Hematopoietic multipotent progenitor cell treated with erythropoietin and hydrocortisone succinate and interleukin-3 and kit ligand, for 17 days (in vitro differentiated cells): ENCODE results near the gene SLC49A3.
"Not testable (repeated sequence)": the region's sequence is repeated elsewhere in the genome, so short reads cannot be mapped to it uniquely, and the experiment has no call there.

Experiments
- DNase-seq: peaks from one replicate; pipeline ENCODE4 v3.0.0-alpha.2; 2015; ENCODE audit warnings: low spot score

The SLC49A3 gene

GRCh38 chr4:680928-681645, 7.9 kb downstream of the SLC49A3 start:
- DNase-seq = no peak

GRCh38 chr4:680551-680927, 8.4 kb downstream of the SLC49A3 start:
- no peak for DNase-seq

DNA sequence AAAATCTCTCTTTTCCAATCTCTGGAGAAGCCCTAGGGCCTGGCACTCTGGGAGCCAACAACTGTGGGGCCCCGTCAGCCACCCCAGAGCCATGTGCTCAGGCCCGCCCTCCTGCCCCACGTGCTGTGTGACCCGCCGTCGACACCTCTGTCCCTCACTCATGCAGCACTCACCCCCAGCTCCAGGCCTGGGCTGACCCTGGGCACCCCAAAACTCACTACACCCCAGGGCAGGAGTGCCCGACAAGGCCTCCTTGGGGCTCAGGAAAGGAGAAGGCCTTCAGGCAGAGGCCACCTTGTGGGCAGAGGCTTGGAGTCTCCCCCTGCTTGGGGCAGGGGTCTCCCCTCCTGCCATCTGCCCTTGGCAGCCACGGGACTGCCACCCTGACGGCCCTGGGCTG, 8.9 kb downstream of the SLC49A3 start:
- no peak for DNase-seq

GRCh38 chr4:679629-680028, 9.3 kb downstream of the SLC49A3 start:
- DNase-seq = no peak

GRCh38 chr4:679104-679481, 9.9 kb downstream of the SLC49A3 start:
- no peak for DNase-seq

GRCh38 chr4:678331-679103, 10.4 kb downstream of the SLC49A3 start:
- DNase-seq = no peak

- DNase-seq = no peak
Observed at GRCh38 chr4:677431-678293, 11.3 kb downstream of the SLC49A3 start.

- no peak for DNase-seq
Observed at GRCh38 chr4:676871-677235, 12.1 kb downstream of the SLC49A3 start.

DNA sequence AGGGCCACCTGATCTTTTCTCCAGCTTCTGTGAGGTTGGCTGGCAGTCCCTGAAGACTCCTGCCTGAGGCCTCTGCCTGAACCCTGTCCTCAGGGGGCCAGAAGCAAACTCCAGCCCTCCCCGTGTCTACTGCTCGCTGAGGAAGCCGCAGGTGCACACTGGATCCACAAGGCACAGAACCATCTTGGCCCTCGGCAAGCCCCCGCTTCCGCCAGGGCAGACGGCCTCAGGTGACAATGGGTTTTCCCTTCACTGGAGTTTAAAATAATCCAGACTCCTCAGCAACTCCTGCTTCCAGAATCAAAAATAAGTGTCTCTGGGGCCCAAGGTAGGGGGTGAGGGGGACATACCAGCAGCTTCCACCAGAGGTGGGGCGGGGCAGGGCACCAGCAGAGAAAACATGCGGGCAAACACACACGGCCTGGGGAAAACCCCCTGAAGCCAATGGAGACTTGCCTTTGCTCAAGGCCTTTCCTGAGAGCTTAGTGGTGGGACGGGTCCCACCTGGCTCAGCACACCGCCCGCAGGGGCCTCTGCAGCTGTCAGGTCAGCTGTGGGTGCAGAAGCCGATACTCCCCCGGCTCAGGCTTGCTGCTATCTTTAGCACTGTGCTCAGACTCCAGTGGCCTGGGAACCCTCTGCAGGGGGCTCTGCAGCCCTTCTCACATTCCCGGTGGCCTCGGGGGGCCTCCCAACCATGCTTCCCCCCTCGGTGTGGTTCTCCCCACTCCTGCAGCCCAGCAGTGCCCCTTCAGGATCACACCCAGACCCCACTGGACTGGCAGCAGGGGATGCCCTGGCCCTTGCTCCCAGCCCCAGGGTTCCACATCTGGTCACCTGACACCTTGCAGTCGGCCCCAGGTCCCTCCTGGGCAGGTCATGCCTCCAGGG, 12.7 kb downstream of the SLC49A3 start:
- no peak for DNase-seq

DNA sequence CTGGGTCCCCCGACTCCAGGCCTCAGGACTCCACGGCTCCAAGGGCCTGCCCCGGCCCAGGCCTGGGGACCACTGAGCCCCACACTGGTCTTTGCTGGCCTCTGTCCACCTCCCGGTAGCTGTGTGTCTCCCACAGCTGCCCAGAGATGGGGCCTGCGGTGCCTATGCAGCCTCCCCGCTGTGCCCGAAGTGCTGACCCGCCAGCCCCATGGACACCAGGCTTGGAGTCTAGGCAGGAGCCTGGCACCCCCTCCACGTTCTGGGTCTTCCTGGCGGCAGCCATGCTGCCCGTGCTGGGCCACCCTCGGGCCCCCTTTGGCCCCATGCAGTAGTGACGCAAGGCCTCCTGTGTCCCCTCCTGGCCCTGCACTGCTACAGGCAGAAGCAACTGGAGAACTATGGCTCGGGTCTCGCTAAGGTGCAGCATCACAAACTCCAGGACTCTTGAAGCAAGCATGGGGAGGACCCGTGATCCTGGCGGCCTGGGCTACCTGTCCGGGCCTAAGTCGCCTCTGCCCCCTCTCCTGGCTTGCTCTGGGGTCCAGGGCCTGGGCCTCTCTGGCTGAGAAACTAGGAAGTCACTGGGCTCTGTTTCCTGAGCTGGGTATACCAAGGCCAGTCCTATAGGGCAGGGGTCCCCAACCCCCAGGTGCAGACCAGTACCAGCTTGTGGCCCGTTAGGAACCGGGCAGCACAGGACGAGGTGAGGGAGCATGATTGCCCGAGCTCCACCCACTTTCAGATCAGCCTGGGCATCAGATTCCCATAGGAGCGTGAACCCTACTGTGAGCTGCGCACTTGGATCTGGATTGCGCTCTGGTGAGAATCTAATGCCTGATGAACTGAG, 13.7 kb downstream of the SLC49A3 start:
- DNase-seq = peak; percentile 9

- peak; percentile 98 for DNase-seq
Observed at GRCh38 chr4:674172-675035, 14.5 kb downstream of the SLC49A3 start, which contains the start of the genes ATP5ME and MYL5. Gene ATP5ME (minus strand): TSS chr4:674276. CDS start chr4:674247, 29 bp downstream. Gene MYL5 (plus strand): TSS chr4:674542. CDS start chr4:678027, 3,485 bp downstream.

GRCh38 chr4:673349-674091, 15.4 kb downstream of the SLC49A3 start:
- DNase-seq = peak; percentile 10

GRCh38 chr4:671769-672168, 17.2 kb downstream of the SLC49A3 start:
- DNase-seq = no peak

GRCh38 chr4:669806-670559, 19.0 kb downstream of the SLC49A3 start:
- DNase-seq = not testable (repeated sequence)

GRCh38 chr4:668219-668618, 20.7 kb downstream of the SLC49A3 start:
- not testable (repeated sequence) for DNase-seq

DNA sequence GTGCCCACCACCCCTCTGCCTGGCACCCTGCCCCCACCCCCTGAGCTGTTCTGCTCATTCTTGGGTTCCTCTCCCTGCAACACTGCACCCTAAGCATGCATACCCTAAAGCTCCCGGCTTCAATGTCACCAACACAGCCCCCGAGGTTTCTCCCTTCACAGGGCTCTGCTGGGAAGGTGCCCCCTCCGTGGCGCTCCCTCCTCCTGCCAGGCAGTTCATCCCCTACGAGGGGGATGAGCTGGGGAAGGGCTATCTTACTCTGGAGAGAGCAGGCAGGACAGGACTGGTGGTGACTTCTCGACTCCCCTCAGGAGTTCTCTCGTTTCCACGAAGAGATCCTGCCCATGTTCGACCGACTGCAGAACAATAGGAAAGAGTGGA, 21.4 kb downstream of the SLC49A3 start:
- no peak for DNase-seq

DNA sequence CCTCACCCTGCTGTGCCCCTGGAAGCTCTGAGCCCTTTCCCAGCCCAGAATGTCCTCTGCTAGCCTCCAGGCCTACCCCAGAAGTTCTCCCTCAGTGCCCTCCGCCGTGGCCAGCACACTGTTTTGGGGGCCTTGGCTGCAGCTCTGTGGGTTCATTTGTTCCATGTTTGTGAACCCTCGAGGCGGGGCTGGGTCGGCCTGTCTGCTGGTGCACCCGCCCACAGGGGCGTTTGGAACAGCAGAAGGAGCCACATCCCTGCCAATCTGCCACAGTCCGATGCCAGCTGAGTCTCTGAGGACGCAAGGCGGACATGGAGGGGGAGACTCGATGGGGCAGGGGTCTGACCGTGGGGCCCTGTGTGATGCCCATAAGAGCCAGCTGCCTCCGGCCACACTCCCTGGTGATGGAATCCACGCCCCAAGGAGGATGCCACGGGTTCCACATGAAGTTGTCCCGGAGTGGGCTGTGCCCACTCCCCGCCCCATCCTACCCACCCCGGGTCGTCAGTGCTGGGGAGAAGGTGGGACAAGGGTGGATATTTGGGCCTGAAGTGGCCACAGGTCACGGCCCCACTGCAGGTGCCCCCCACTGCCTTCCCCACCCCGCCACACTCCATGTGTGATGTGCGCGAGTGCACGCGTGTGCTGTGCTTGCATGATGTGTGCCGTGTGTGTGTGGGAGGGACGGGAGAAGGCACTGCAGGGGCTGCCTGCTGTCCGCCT, 22.0 kb downstream of the SLC49A3 start:
- no peak for DNase-seq

DNA sequence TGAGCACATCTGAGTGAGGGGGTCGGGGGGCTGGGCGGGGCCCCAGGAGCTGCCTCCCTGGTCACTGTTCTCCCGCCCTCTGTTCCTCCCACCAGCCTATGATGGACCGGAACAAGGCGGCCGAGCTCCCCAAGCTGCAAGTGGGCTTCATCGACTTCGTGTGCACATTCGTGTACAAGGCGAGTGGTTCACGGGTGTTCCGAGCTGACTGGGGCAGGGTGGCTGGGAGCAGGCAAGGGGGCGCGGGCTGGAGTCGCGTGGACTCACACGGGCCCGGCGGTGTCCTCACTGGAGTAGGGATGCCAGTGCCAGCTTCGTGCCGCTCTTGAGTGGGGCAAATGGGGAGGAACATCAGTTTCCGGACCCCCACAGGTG, 22.5 kb downstream of the SLC49A3 start:
- no peak for DNase-seq
